ENCODE data around the gene EIF3D.

- TF ChIP-seq CTCF (IDR thresholded peaks at IDR 0.05; ENCODE audit: borderline replicate concordance, extremely low read depth, low read length, poor library complexity, severe bottlenecking) (no peak), EZH2 (IDR thresholded peaks at IDR 0.05; ENCODE audit: borderline replicate concordance, low read depth, low read length, severe bottlenecking) (no peak)
Observed at GRCh38 chr22:36577019-36577418, 48.1 kb upstream of the EIF3D start.
